ENCODE measurements around the gene FZR1.

FZR1 gene

GRCh38 chr19:3533033-3533432 lies 26.9 kb downstream of the FZR1 start:
- DNase-seq, result no peak

GRCh38 chr19:3533563-3534216 lies 27.6 kb downstream of the FZR1 start:
- DNase-seq, result no peak

GRCh38 chr19:3534375-3535234 lies 28.5 kb downstream of the FZR1 start:
- DNase-seq, result no peak

GRCh38 chr19:3535235-3535535 lies 29.1 kb downstream of the FZR1 start:
- DNase-seq, result no peak

- no peak for DNase-seq
Observed at GRCh38 chr19:3535563-3535965, 29.5 kb downstream of the FZR1 start.

GRCh38 chr19:3535981-3536380 lies 29.9 kb downstream of the FZR1 start:
- DNase-seq, result no peak

- no peak for DNase-seq
Observed at GRCh38 chr19:3536429-3537100, 30.5 kb downstream of the FZR1 start.

GRCh38 chr19:3537101-3537437 lies 31.0 kb downstream of the FZR1 start:
- DNase-seq, result no peak

GRCh38 chr19:3537438-3538240 lies 31.5 kb downstream of the FZR1 start:
- no peak for DNase-seq

- no peak for DNase-seq
Observed at GRCh38 chr19:3538258-3538929, 32.3 kb downstream of the FZR1 start.

- no peak for DNase-seq
Observed at GRCh38 chr19:3538965-3539755, 33.0 kb downstream of the FZR1 start, which contains the start of gene TEKTIP1. TSS of gene TEKTIP1 (plus strand) at chr19:3539174. CDS start at chr19:3539178, 4 bp downstream.

GRCh38 chr19:3539756-3540118 lies 33.6 kb downstream of the FZR1 start:
- DNase-seq, result no peak

- DNase-seq, result no peak
Observed at GRCh38 chr19:3543150-3544057, 37.3 kb downstream of the FZR1 start.

GRCh38 chr19:3544058-3544376 lies 37.9 kb downstream of the FZR1 start:
- DNase-seq, result no peak

- DNase-seq, result peak; percentile 90 to 91
Observed at GRCh38 chr19:3544742-3545668, 38.9 kb downstream of the FZR1 start.

GRCh38 chr19:3545669-3546034 lies 39.5 kb downstream of the FZR1 start:
- no peak for DNase-seq

- DNase-seq, result no peak
Observed at GRCh38 chr19:3546119-3546518, 40.0 kb downstream of the FZR1 start.

- DNase-seq, result peak; percentile 42 to 52
Observed at GRCh38 chr19:3547301-3547731, 41.2 kb downstream of the FZR1 start.

GRCh38 chr19:3547767-3548282 lies 41.7 kb downstream of the FZR1 start:
- DNase-seq, result no peak
